ENCODE results near the gene DNAH6.

Gene DNAH6

DNA sequence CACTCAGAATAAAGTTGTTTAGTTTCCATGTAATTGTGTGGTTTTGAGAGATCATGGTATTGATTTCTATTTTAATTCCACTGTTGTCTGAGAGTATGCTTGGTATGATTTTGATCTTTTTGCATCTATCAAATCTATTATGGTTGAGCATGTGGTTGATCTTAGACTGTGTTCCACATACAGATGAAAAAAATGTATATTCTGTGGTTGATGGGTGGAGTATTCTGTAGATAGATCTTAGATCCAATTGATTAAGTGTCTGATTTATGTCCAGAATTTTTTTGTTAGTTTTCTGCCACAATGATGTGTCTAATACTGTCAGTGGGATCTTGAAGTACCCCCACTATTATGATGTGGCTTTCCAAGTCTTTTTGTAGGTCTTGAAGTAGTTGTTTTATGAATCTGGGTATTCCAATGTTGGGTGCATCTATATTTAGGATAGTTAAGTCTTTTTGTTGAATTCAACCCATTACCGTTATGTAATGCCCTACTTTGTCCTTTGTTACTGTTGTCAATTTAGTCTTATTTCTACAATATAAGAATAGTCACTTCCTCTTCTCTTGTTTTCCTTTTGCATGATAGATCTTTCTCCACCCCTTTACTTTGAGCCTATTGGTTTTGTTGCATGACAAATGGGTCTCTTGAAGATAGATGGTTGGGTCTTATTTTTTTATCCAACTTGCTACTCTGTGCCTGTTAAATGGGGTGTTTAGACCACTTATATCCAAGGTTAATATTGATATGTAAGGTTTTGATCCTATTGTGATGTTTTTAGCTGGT, 262.8 kb downstream of the DNAH6 start:
- Histone ChIP-seq H4K20me1 (ENCODE audit: insufficient read depth, low read length) (no peaks in the 10 kb centered on the region), H3K27me3 (ENCODE audit: low read depth, low read length) (no peaks in the 10 kb centered on the region), H3K4me2 (ENCODE audit: low read length) (no peak overlapping the region), H3K79me2 (ENCODE audit: low read length) (no peaks in the 10 kb centered on the region), H3K4me1 (ENCODE audit: low read length) (peaks cover 17% of the 10 kb centered on the region), H3K36me3 (replicated peaks; ENCODE audit: low read depth, low read length) (no peaks in the 10 kb centered on the region), H3K27ac (ENCODE audit: low read length) (no peak overlapping the region), H3K4me3 (ENCODE audit: low read length) (no peak overlapping the region), H3K9ac (ENCODE audit: low read length) (no peak overlapping the region), H2AFZ (ENCODE audit: low read depth, low read length) (no peak overlapping the region), H3K9me3 (ENCODE audit: insufficient read depth, low read length) (no peaks in the 10 kb centered on the region)
- TF ChIP-seq, protein P1, sequence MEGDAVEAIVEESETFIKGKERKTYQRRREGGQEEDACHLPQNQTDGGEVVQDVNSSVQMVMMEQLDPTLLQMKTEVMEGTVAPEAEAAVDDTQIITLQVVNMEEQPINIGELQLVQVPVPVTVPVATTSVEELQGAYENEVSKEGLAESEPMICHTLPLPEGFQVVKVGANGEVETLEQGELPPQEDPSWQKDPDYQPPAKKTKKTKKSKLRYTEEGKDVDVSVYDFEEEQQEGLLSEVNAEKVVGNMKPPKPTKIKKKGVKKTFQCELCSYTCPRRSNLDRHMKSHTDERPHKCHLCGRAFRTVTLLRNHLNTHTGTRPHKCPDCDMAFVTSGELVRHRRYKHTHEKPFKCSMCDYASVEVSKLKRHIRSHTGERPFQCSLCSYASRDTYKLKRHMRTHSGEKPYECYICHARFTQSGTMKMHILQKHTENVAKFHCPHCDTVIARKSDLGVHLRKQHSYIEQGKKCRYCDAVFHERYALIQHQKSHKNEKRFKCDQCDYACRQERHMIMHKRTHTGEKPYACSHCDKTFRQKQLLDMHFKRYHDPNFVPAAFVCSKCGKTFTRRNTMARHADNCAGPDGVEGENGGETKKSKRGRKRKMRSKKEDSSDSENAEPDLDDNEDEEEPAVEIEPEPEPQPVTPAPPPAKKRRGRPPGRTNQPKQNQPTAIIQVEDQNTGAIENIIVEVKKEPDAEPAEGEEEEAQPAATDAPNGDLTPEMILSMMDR (IDR thresholded peaks at IDR 0.05; ENCODE audit: low read depth, low read length) = no peak
- TF ChIP-seq EZH2phosphoT487 (IDR thresholded peaks at IDR 0.05; ENCODE audit: low read depth) = no peak

DNA sequence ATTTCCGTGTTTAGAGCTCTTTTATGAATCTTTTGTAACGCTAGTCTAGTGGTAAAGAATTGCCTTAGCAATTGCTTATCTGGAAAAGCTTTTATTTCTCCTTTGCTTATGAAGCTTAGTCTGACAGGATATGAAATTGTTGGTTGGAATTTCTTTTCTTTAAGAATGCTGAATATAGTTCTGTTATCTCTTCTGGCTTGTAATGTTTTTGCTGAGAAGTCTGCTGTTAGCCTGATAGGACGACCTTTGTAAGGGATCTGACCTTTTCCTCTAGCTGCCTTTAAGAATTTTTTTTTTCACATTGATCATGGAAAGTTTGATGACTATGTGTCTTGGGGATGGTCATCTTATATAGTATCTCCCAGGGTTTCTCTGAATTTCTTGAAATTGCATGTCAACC, 263.5 kb downstream of the DNAH6 start:
- Histone ChIP-seq H3K9ac (ENCODE audit: low read length) (no peak overlapping the region), H3K36me3 (replicated peaks; ENCODE audit: low read depth, low read length) (no peaks in the 10 kb centered on the region), H2AFZ (ENCODE audit: low read depth, low read length) (no peak overlapping the region), H3K27ac (ENCODE audit: low read length) (no peak overlapping the region), H4K20me1 (ENCODE audit: insufficient read depth, low read length) (no peaks in the 10 kb centered on the region), H3K27me3 (ENCODE audit: low read depth, low read length) (no peaks in the 10 kb centered on the region), H3K4me2 (ENCODE audit: low read length) (no peak overlapping the region), H3K9me3 (ENCODE audit: insufficient read depth, low read length) (no peaks in the 10 kb centered on the region), H3K4me1 (ENCODE audit: low read length) (peaks cover 17% of the 10 kb centered on the region), H3K79me2 (ENCODE audit: low read length) (no peaks in the 10 kb centered on the region), H3K4me3 (ENCODE audit: low read length) (no peak overlapping the region)
- TF ChIP-seq, protein P1 (IDR thresholded peaks at IDR 0.05; ENCODE audit: low read depth, low read length) = no peak
- TF ChIP-seq EZH2phosphoT487 (IDR thresholded peaks at IDR 0.05; ENCODE audit: low read depth) = no peak

DNA sequence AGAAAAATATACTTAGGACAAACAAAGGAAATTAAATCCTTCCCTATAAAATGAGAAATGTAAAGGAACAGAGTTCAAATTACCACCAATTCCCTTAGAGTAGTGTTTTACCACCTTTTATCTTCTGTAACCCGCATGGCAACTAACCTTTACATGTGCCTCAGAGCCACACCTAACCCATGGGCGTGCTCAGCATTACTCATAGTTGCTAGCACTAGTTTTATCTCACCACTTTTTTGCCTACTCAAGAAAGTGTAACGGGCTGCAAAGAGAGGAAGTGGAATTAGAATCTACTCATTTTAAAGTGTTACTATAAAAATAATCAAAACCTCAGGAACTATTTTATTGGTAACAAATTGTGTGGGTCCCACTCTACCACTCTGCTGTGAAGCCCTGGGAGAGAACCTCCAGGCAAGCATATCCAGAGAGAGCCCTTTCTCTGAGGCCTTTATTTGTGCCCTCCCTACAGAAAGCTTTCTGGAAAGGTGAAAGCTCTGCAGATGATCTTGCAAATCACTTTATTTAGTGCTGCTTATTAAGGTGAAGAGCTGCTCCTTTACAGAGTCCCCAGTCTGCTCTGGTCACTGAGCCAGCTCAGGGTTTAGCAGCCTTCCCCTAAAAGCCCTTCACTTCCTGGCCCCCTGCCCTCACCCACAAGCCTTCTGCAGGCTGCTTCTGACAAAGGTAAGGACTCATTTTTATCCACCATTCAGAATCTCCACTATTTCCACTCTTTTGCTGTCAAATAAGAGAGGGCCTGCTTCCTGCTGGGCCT, 265.8 kb downstream of the DNAH6 start:
- no peaks in the 10 kb centered on the region for H3K36me3 ChIP-seq (replicated peaks; ENCODE audit: low read depth, low read length)
- H3K9ac ChIP-seq (ENCODE audit: low read length) = no peak overlapping the region
- H3K27ac ChIP-seq (ENCODE audit: low read length) = peak overlapping the region; percentile 9; the same call in 1 of the 2 replicates
- no peak overlapping the region for H3K4me3 ChIP-seq (ENCODE audit: low read length)
- no peaks in the 10 kb centered on the region for H3K27me3 ChIP-seq (ENCODE audit: low read depth, low read length)
- TF ChIP-seq, protein P1 (IDR thresholded peaks at IDR 0.05; ENCODE audit: low read depth, low read length) = no peak
- no peak for TF ChIP-seq EZH2phosphoT487 (IDR thresholded peaks at IDR 0.05; ENCODE audit: low read depth)
- H3K4me2 ChIP-seq (ENCODE audit: low read length) = peak overlapping the region; percentile 6
- peak overlapping the region; percentile 10; the same call in 1 of the 2 replicates for H2AFZ ChIP-seq (ENCODE audit: low read depth, low read length)
- H3K4me1 ChIP-seq (ENCODE audit: low read length) = peaks cover 17% of the 10 kb centered on the region
- H4K20me1 ChIP-seq (ENCODE audit: insufficient read depth, low read length) = no peaks in the 10 kb centered on the region
- H3K79me2 ChIP-seq (ENCODE audit: low read length) = no peaks in the 10 kb centered on the region
- H3K9me3 ChIP-seq (ENCODE audit: insufficient read depth, low read length) = no peaks in the 10 kb centered on the region

All from OCI-LY3 (cell line).